VCaP (cell line): Measurements from ENCODE around the gene DAND5.
"Not testable (repeated sequence)": the region's sequence is repeated elsewhere in the genome, so short reads cannot be mapped to it uniquely, and the experiment has no call there.

Experiments
- H3K27ac ChIP-seq: fragments of 450-650 bp; 2 replicates; pipeline ENCODE4 v1.5.1; 2017
- CTCF ChIP-seq: fragments of 450-650 bp; conservative IDR thresholded peaks from 2 replicates; pipeline ENCODE4 v1.5.1; 2017; ENCODE audit warnings: mild to moderate bottlenecking, moderate library complexity

DAND5 gene

GRCh38 chr19:12946731-12947496 lies 22.5 kb upstream of the DAND5 start:
- TF ChIP-seq CTCF: no peak
- H3K27ac ChIP-seq: peak overlapping the region; percentile 96

- no peak for TF ChIP-seq CTCF
- peak overlapping the region; percentile 96; the same call in 1 of the 2 replicates for H3K27ac ChIP-seq
These were observed 21.4 kb upstream of the DAND5 start for GRCh38 chr19:12947702-12948611.

- TF ChIP-seq CTCF: no peak
- no peak overlapping the region for H3K27ac ChIP-seq
These were observed 20.6 kb upstream of the DAND5 start for GRCh38 chr19:12948612-12949362.

GRCh38 chr19:12949363-12950283 lies 19.8 kb upstream of the DAND5 start:
- TF ChIP-seq CTCF: no peak
- H3K27ac ChIP-seq: no peak overlapping the region

GRCh38 chr19:12952050-12952449 lies 17.3 kb upstream of the DAND5 start:
- not testable (repeated sequence) for H3K27ac ChIP-seq

- TF ChIP-seq CTCF: no peak
- H3K27ac ChIP-seq: no peak overlapping the region
These were observed 16.8 kb upstream of the DAND5 start for GRCh38 chr19:12952488-12953137.
